C4-2B (cell line): Measurements from ENCODE around the gene CCNY.

Experiments
- H3K27ac ChIP-seq: fragments of 450-650 bp; 2 replicates; pipeline ENCODE4 v1.5.1; 2017
- CTCF ChIP-seq: fragments of 450-650 bp; conservative IDR thresholded peaks from 2 replicates; pipeline ENCODE4 v1.5.1; 2017; ENCODE audit warnings: mild to moderate bottlenecking
- ZFX ChIP-seq: fragments of 450-650 bp; IDR thresholded peaks from 2 replicates; pipeline ENCODE4 v1.6.1; 2017

CCNY gene

GRCh38 chr10:35487336-35488034, 151.2 kb downstream of the CCNY start:
- TF ChIP-seq ZFX = no peak
- TF ChIP-seq CTCF = no peak
- H3K27ac ChIP-seq = no peak overlapping the region

GRCh38 chr10:35488228-35488627, 151.9 kb downstream of the CCNY start:
- no peak for TF ChIP-seq CTCF
- H3K27ac ChIP-seq = no peak overlapping the region

- TF ChIP-seq CTCF = no peak
- no peak for TF ChIP-seq ZFX
- peak overlapping the region; percentile 75 for H3K27ac ChIP-seq
These were observed 156.3 kb downstream of the CCNY start for GRCh38 chr10:35492386-35493195.

GRCh38 chr10:35493196-35494118, 157.1 kb downstream of the CCNY start:
- H3K27ac ChIP-seq = peak overlapping the region; percentile 75
- TF ChIP-seq CTCF = no peak
- no peak for TF ChIP-seq ZFX

- TF ChIP-seq CTCF (no peak), ZFX (no peak)
- peak overlapping the region; percentile 17; the same call in 1 of the 2 replicates for H3K27ac ChIP-seq
These were observed 159.3 kb downstream of the CCNY start for GRCh38 chr10:35495521-35496119.

- TF ChIP-seq ZFX = no peak
- TF ChIP-seq CTCF = no peak
- no peak overlapping the region for H3K27ac ChIP-seq
These were observed 161.6 kb downstream of the CCNY start for GRCh38 chr10:35497909-35498308.
